ENCODE results near the gene WARS2.

The WARS2 gene

DNA sequence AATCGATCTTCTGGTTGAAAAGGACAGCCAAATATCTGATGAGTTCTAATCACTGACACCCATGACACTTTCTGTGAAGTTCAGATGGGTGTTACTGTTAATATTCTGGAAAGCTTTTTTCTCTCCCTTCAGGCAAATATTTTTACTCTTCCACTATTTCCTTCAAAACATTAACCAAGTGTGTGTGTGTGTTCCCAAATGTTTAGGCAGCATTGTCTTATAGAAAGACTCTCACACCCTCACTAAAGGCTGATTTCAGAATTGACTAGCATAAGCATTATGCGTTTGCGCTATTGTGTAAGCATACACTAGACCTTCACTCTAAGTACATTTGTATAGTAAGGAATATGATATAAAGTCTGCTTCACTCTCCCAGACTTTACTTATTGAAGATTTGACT is 24.7 kb downstream of the WARS2 start:
- Histone ChIP-seq H3K9me3 (no peaks in the 10 kb centered on the region), H4K20me1 (no peaks in the 10 kb centered on the region), H3K27ac (no peak overlapping the region), H3K27me3 (no peaks in the 10 kb centered on the region), H3K4me1 (no peaks in the 10 kb centered on the region), H3K36me3 (no peaks in the 10 kb centered on the region), H3K4me2 (no peak overlapping the region), H3K4me3 (no peak overlapping the region), H3K9ac (no peak overlapping the region)
- TF ChIP-seq Cebpa-rat (IDR thresholded peaks at IDR 0.05): no peak

DNA sequence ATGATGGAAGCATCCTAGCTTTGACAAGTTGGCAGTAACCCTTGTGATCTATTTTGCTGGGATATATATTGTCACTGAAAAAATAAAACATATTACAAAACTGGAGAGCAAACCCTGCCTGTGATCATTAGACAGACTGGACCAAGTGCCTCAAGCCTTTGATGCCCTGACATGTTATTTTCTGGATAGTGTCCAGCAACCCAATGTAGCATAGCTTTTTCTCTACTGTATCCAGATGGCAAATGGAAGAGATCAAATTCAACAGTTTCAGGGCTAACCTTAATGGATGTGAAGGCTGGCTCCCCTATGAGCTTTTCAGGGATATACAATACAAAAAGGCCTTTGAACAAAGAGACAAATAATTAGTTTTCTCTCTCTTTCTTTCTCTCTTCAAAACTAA is 25.1 kb downstream of the WARS2 start:
- Histone ChIP-seq H3K9me3 (no peaks in the 10 kb centered on the region), H3K27ac (no peak overlapping the region), H3K27me3 (no peaks in the 10 kb centered on the region), H3K4me2 (no peak overlapping the region), H3K9ac (no peak overlapping the region), H3K4me1 (no peaks in the 10 kb centered on the region), H3K4me3 (no peak overlapping the region), H3K36me3 (no peaks in the 10 kb centered on the region), H4K20me1 (no peaks in the 10 kb centered on the region)
- TF ChIP-seq Cebpa-rat (IDR thresholded peaks at IDR 0.05): no peak

DNA sequence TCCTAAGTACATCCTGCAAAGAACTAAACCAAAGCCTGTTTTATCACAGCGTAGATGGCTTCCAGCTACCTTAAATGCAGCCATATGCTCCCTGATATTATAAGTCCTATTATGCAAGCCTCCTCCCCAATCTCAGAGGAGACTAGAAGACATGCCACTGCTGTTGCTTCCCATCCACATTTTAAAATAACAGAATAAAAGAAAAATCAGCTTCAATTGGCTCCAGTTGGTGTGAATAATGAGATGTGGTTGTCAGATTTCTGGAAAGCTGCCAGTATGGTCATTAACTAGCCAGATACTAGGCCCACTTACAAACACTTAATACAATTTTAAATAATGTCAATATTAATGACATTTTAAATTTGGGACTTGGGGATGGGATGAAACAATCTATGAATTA is 25.7 kb downstream of the WARS2 start:
- Histone ChIP-seq H3K4me2 (no peak overlapping the region), H3K4me3 (no peak overlapping the region), H3K4me1 (no peaks in the 10 kb centered on the region), H3K27me3 (no peaks in the 10 kb centered on the region), H3K36me3 (no peaks in the 10 kb centered on the region), H3K9ac (no peak overlapping the region), H4K20me1 (no peaks in the 10 kb centered on the region), H3K9me3 (no peaks in the 10 kb centered on the region), H3K27ac (no peak overlapping the region)
- TF ChIP-seq Cebpa-rat (IDR thresholded peaks at IDR 0.05): no peak

DNA sequence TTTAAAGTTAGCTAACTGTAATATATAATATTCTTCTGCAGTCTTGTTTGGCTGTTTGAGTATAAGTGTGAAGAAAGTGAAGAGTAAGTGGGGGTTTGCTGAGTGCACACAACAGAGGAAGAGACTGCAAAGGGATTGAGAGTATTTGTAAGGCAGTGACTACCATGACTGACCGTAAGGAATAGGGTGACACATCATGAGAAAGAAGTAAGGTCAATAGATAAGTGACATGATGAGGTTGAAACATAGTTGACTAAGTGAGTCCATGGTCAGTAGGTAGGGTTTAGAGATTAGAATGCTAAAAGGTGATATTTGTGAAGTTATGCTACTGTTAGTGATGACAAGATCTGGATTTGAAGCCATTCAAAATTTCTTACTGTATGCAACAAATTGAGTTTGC is 27.7 kb downstream of the WARS2 start:
- Histone ChIP-seq H3K4me3 (no peak overlapping the region), H3K9ac (no peak overlapping the region), H3K27ac (no peak overlapping the region), H3K27me3 (no peaks in the 10 kb centered on the region), H3K4me1 (no peaks in the 10 kb centered on the region), H3K4me2 (no peak overlapping the region), H3K36me3 (no peaks in the 10 kb centered on the region), H3K9me3 (no peaks in the 10 kb centered on the region), H4K20me1 (no peaks in the 10 kb centered on the region)
- TF ChIP-seq Cebpa-rat (IDR thresholded peaks at IDR 0.05): no peak

DNA sequence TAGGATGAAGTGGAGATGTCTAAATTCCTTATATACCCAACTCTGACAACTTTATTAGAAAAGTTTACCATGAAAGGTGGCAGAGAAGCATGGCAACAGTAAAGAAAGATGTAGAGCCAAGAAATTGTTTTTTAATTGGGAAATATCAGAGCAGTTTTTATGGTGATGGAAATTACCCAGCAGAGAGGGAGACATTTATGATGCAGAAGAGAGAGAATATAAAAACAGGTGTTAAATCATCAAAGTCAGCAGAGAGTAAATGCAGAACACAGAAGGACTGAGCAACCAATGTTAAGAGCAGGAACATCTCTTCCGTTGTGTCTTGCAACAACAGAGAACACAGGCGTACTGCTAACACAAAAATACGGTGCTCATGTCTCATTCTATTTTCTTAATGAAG is 28.2 kb downstream of the WARS2 start:
- TF ChIP-seq Cebpa-rat (IDR thresholded peaks at IDR 0.05): no peak
- Histone ChIP-seq H3K36me3 (no peaks in the 10 kb centered on the region), H3K27me3 (no peaks in the 10 kb centered on the region), H3K4me2 (no peak overlapping the region), H3K4me3 (no peak overlapping the region), H3K9ac (no peak overlapping the region), H3K27ac (no peak overlapping the region), H3K4me1 (no peaks in the 10 kb centered on the region), H4K20me1 (no peaks in the 10 kb centered on the region), H3K9me3 (no peaks in the 10 kb centered on the region)

DNA sequence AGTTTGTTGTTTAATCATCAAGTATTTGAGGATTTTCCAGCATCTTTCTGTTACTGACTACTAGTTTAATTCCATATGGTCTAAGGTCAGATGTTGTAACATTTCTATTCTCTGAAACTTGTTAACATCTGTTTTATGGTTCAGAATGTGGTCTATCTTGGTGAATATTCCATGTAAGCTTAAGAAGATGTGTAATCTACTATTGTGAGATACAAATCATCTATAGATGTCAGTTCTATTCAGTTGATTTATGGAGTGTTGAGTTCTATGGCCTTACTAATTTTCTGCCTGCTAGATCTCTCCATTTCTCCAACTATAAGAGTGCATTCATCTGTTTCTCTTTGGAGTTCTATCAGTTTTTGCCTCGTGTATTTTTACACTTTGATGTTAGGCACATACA is 31.5 kb downstream of the WARS2 start:
- H3K4me1 ChIP-seq: no peaks in the 10 kb centered on the region
- TF ChIP-seq Cebpa-rat (IDR thresholded peaks at IDR 0.05): no peak
- no peaks in the 10 kb centered on the region for H3K36me3 ChIP-seq
- H3K27me3 ChIP-seq: no peaks in the 10 kb centered on the region
- H3K4me2 ChIP-seq: no peak overlapping the region
- H3K9ac ChIP-seq: no peak overlapping the region
- no peaks in the 10 kb centered on the region for H4K20me1 ChIP-seq
- no peak overlapping the region for H3K4me3 ChIP-seq
- no peak overlapping the region for H3K27ac ChIP-seq
- no peaks in the 10 kb centered on the region for H3K9me3 ChIP-seq

DNA sequence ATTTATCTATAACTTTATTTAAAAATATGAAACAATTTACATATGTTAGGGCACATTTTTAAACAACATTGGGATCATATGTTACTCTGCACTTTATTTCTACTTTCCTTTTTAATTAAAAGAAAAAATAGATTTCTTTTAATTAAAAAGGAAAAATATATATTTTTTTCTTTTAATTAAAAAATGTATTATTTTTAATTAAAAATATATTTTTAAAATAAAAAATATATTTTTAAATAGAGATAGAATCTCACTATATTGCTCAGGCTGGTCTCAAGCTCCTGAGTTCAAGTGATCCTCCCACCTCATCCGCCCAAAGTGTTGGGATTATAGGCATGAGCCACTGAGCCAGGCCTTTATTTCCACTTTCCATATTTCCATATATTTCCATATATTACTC is 36.7 kb downstream of the WARS2 start:
- Histone ChIP-seq H3K36me3 (no peaks in the 10 kb centered on the region), H3K9me3 (no peaks in the 10 kb centered on the region), H3K4me2 (no peak overlapping the region), H3K4me1 (no peaks in the 10 kb centered on the region), H3K27me3 (no peaks in the 10 kb centered on the region), H3K4me3 (no peak overlapping the region), H4K20me1 (no peaks in the 10 kb centered on the region), H3K27ac (no peak overlapping the region), H3K9ac (no peak overlapping the region)
- no peak for TF ChIP-seq Cebpa-rat (IDR thresholded peaks at IDR 0.05)

DNA sequence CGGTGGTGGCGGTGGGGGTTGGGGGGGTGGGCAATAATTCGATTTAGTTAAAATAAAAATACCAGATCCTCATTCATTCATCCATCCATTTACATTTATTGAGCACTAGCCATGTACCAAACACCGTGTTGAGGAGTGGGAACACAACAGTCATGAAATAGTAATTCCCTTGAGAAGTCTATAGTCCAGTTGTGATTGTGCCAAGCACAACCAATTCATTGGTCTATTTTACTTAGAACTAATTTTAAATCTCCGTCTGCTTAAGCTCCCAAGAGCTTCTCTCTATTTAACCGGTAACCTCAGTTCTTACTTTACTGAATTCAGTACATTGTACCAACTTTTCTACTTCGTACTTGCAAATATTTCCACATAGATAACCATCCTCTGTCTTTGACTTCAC is 38.4 kb downstream of the WARS2 start:
- no peak for TF ChIP-seq Cebpa-rat (IDR thresholded peaks at IDR 0.05)
- Histone ChIP-seq H3K4me3 (no peak overlapping the region), H3K4me1 (no peaks in the 10 kb centered on the region), H3K36me3 (no peaks in the 10 kb centered on the region), H3K4me2 (no peak overlapping the region), H3K27ac (no peak overlapping the region), H4K20me1 (no peaks in the 10 kb centered on the region), H3K27me3 (no peaks in the 10 kb centered on the region), H3K9me3 (no peaks in the 10 kb centered on the region), H3K9ac (no peak overlapping the region)

DNA sequence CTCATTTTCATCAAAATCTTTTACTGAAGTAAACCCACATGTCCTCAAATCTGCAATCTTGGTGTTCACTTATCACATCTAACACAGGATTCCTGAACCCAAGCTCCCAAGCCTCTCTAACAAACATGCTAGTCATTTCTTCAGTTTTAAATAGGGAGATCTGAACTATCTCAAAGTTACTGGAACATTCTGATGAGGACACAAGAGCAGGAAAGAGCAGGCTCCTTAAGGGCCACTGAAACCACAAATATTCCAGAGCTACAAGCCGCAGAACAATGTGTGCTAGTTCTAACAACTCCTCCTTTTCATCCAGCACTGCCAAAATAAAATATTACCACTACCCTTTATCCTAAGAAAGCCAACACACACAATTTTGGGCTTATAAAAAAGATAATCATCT is 38.9 kb downstream of the WARS2 start:
- no peaks in the 10 kb centered on the region for H3K36me3 ChIP-seq
- no peaks in the 10 kb centered on the region for H3K4me1 ChIP-seq
- no peak overlapping the region for H3K27ac ChIP-seq
- H3K4me3 ChIP-seq: no peak overlapping the region
- H3K9ac ChIP-seq: no peak overlapping the region
- H3K9me3 ChIP-seq: no peaks in the 10 kb centered on the region
- no peak overlapping the region for H3K4me2 ChIP-seq
- no peaks in the 10 kb centered on the region for H4K20me1 ChIP-seq
- TF ChIP-seq Cebpa-rat (IDR thresholded peaks at IDR 0.05): no peak
- H3K27me3 ChIP-seq: no peaks in the 10 kb centered on the region

DNA sequence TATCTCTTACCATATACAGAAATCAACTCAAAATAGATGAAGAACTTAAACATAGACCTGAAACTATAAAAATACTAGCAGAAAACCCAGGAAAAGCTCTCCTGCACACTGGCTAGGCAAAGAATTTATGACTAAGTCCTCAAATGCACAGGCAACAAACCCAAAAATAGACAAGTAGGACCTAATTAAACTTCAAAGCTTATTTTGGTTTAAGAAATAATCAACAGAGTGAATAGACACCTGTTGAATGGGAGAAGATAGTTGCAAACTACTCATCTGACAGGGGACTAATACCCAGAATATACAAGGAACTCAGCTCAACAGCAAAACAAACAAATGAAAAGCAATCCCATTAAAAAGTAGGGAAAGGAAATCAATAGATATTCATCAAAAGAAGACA is 40.7 kb downstream of the WARS2 start:
- Histone ChIP-seq H3K9ac (no peak overlapping the region), H3K4me3 (no peak overlapping the region), H4K20me1 (no peaks in the 10 kb centered on the region), H3K36me3 (no peaks in the 10 kb centered on the region), H3K9me3 (no peaks in the 10 kb centered on the region), H3K4me1 (no peaks in the 10 kb centered on the region), H3K27me3 (no peaks in the 10 kb centered on the region), H3K4me2 (no peak overlapping the region), H3K27ac (no peak overlapping the region)
- TF ChIP-seq Cebpa-rat (IDR thresholded peaks at IDR 0.05): no peak

DNA sequence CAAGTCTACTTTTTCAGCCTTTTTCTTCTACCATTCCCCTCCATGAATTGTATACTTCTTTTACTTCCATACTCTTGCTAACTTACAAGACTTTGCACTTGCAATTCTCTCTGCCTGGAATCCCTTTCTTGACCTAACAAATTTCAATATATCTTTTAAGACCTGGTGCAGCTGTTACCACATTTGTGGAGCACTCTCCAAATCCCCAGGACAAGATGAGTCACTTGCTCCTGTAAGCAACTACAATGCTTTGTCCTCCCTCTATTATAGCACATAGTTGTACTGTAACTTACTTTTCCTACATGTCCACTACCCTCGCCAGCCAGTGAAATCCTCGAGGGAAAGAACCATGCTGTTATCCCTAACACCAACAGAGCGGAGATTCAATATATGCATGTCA is 43.1 kb downstream of the WARS2 start:
- no peaks in the 10 kb centered on the region for H3K36me3 ChIP-seq
- no peaks in the 10 kb centered on the region for H4K20me1 ChIP-seq
- H3K4me1 ChIP-seq: no peaks in the 10 kb centered on the region
- no peaks in the 10 kb centered on the region for H3K9me3 ChIP-seq
- no peak overlapping the region for H3K4me3 ChIP-seq
- no peaks in the 10 kb centered on the region for H3K27me3 ChIP-seq
- no peak for TF ChIP-seq Cebpa-rat (IDR thresholded peaks at IDR 0.05)
- H3K9ac ChIP-seq: no peak overlapping the region
- H3K4me2 ChIP-seq: no peak overlapping the region
- no peak overlapping the region for H3K27ac ChIP-seq
